Psoas muscle (tissue), 8 donors: ENCODE results near the gene KPNA1. TPM values are rescaled to one million over a fixed set of nuclear protein-coding genes. Genes with fewer than 3 reads are reported as not detected.

Source experiments
- ATAC-seq, 4 donors: fragments of 200-7000 bp; cut with Tn5 transposase; one replicate each; pipeline ENCODE4 v1.9.1; 2020; ENCODE audit warnings: moderate library complexity in 3 of 4, mild to moderate bottlenecking in 2 of 4
- DNase-seq, 2 donors: peaks; one replicate each; pipeline ENCODE4 v3.0.0-alpha.2; 2020
- H3K27ac ChIP-seq: fragments of 200-600 bp; one replicate; pipeline ENCODE4 v1.8.0; 2022
- H3K27me3 ChIP-seq, 3 donors: fragments of 200-600 bp in 1 of 3; one replicate each; pipeline versions ENCODE4 v1.6.1 to v1.8.0; 2013 to 2022; ENCODE audit warnings: low read length in 2 of 3, mild to moderate bottlenecking in 2 of 3, moderate library complexity in 1 of 3; ENCODE audit not compliant: insufficient read depth in 3 of 3
- H3K36me3 ChIP-seq, 2 donors: fragments of 200-600 bp in 1 of 2; one replicate each; pipeline versions ENCODE4 v1.6.1 to v1.8.0; 2013 to 2022; ENCODE audit warnings: low read depth in 1 of 2, mild to moderate bottlenecking in 1 of 2, moderate library complexity in 1 of 2; ENCODE audit not compliant: insufficient read depth in 1 of 2
- H3K4me1 ChIP-seq: fragments of 200-600 bp; one replicate; pipeline ENCODE4 v1.8.0; 2022
- H3K4me3 ChIP-seq: fragments of 200-600 bp; one replicate; pipeline ENCODE4 v1.8.0; 2022; ENCODE audit warnings: mild to moderate bottlenecking
- H3K9me3 ChIP-seq: fragments of 200-600 bp; one replicate; pipeline ENCODE4 v1.8.0; 2022
- WGBS, 3 donors: extraction: QIAGEN DNeasy Blood & Tissue Kit; methylation state at CpG; one replicate each; pipeline versions ENCODE4 v1.1.6 to v1.1.7; 2013; 5-methylcytosine and 5-hydroxymethylcytosine counted together
- intact Hi-C, 2 donors: fragments of 100-400 bp; cut with DNase I; formaldehyde crosslinking; loops; one replicate each; pipeline versions ENCODE4 v1.11.0 to v1.14.2; 2022
- polyA plus RNA-seq, 3 donors: library from polyadenylated mRNA; stranded (reverse); fragments of 200-250 nt; gene quantifications; one replicate each; pipeline ENCODE4 v1.2.3, GENCODE V29; 2013
- total RNA-seq, 4 donors: library from RNA; stranded (reverse); fragmentation: NEBNext Ultra II Directional in 2 of 4; extraction: Animal tissue kit (Norgen Biotek cat#: 25700) in 2 of 4; gene quantifications; one replicate each; pipeline versions ENCODE4 v1.2.1 to v1.2.4, GENCODE V29; 2021 to 2023
- TF ChIP-seq, protein P1 (sequence below): fragments of 200-600 bp; IDR thresholded peaks from one replicate; pipeline ENCODE4 v1.8.0; 2022; ENCODE audit warnings: antibody characterized with exemption
- donor health status: healthy with polysubstance abuse.
- donor health status: DM: no; HTN: no; CAD: no; lungs with moderate emphysema.
- donor health status: Bipolar disorder and iron deficiency.
- donor health status: healthy.
- donor health status: DM: yes; HTN: yes; CAD: no.
- donor health status: DM: no; HTN: no; CAD: no.
- donor health status: DM: no; HTN: no; CAD: no.
- donor health status: DM: yes; HTN: yes; CAD: no.

The KPNA1 gene
- total and polyA plus RNA-seq, 7 donors = 39.5 to 263 (median 180) TPM

- Histone ChIP-seq H3K27me3 (no peaks in the 10 kb centered on the region), H3K36me3 (peaks cover 0 to 19% of the 10 kb centered on the region in 2 donors), H3K4me1 (peaks cover 39% of the 10 kb centered on the region), H3K4me3 (no peak overlapping the region), H3K27ac (peak overlapping the region; percentile 38), H3K9me3 (no peaks in the 10 kb centered on the region)
- peak in 1 of 2 donors; percentile 17 for DNase-seq
- 90 to 94% (median 91%) methylated on average over 5 of the region's 5 CpGs for WGBS, 3 donors
- peak; percentile 23 to 69 (median 41) for ATAC-seq
- intact Hi-C loops = loop anchor here in 1 of 2 donors (5.0 kb wide), 1 partner anchor 1083 kb away; no protein-coding TSS in a partner anchor
- TF ChIP-seq, protein P1, sequence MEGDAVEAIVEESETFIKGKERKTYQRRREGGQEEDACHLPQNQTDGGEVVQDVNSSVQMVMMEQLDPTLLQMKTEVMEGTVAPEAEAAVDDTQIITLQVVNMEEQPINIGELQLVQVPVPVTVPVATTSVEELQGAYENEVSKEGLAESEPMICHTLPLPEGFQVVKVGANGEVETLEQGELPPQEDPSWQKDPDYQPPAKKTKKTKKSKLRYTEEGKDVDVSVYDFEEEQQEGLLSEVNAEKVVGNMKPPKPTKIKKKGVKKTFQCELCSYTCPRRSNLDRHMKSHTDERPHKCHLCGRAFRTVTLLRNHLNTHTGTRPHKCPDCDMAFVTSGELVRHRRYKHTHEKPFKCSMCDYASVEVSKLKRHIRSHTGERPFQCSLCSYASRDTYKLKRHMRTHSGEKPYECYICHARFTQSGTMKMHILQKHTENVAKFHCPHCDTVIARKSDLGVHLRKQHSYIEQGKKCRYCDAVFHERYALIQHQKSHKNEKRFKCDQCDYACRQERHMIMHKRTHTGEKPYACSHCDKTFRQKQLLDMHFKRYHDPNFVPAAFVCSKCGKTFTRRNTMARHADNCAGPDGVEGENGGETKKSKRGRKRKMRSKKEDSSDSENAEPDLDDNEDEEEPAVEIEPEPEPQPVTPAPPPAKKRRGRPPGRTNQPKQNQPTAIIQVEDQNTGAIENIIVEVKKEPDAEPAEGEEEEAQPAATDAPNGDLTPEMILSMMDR = no peak
These were observed 29.8 kb downstream of the KPNA1 start for GRCh38 chr3:122484985-122485384.

- TF ChIP-seq, protein P1 = no peak
- no peaks in the 10 kb centered on the region for H3K9me3 ChIP-seq
These were observed 33.3 kb downstream of the KPNA1 start for GRCh38 chr3:122481390-122481789.

DNA sequence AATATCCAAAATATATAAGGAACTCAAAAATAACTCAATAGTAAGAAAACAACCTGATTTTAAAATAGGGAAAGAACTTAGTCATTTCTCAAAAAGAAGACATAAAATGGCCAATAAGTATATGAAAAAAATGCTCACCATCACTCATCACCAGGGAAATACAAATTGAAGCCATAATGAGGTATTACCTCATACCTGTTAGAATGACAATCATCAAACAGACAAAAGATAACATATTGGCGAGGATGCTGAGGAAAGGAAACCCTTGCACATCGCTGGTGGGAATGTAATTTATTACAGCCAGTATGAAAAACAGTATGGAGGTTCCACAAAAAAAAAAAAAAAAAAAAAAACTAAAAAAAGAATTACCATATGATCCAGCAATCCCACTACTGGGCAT, 38.2 kb downstream of the KPNA1 start:
- Histone ChIP-seq H3K36me3 (no peaks in the 10 kb centered on the region), H3K27ac (no peak overlapping the region), H3K4me1 (peaks cover 13% of the 10 kb centered on the region), H3K9me3 (no peaks in the 10 kb centered on the region), H3K27me3 (no peaks in the 10 kb centered on the region), H3K4me3 (no peak overlapping the region)
- TF ChIP-seq, protein P1 = no peak
- ATAC-seq (no peak), DNase-seq (no peak)
- WGBS, 3 donors = 73 to 89% (median 88%) methylated on average over 2 of the region's 2 CpGs
- intact Hi-C loops = loop anchor here in 1 of 2 donors (5.0 kb wide), 1 partner anchor 39 kb away; no protein-coding TSS in a partner anchor

More at GRCh38 chr3:122481390-122481789, 33.3 kb downstream of the KPNA1 start:
- DNase-seq (no peak), ATAC-seq (no peak)
- Histone ChIP-seq H3K27me3 (no peaks in the 10 kb centered on the region), H3K4me3 (no peak overlapping the region), H3K27ac (no peak overlapping the region), H3K4me1 (peaks cover 39% of the 10 kb centered on the region), H3K36me3 (peaks cover 0 to 7% of the 10 kb centered on the region in 2 donors)
- intact Hi-C loops = loop anchor here in 1 of 2 donors (5.0 kb wide), 1 partner anchor 1079 kb away; no protein-coding TSS in a partner anchor
- 95 to 98% (median 98%) methylated on average over 3 of the region's 3 CpGs for whole genome bisulfite sequencing, 3 donors

DNA sequence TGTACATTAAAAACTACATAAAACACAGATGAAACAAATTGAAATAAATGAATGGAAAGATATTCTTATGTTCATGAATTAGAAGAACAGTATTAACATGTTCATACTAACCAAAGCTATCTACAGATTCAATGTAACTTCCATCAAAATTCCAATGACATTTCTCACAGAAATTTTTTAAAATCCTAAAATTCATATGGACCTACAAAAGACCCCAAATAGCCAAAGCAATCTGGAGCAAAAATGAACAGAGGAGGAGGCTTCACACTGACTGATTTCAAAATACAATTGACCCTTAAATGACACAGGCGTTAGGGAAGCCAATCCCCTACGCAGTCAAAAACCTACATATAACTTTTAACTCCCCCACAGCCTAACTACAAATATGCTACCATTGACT, 39.4 kb downstream of the KPNA1 start:
- Histone ChIP-seq H3K4me1 (peaks cover 13% of the 10 kb centered on the region), H3K9me3 (no peaks in the 10 kb centered on the region), H3K4me3 (no peak overlapping the region), H3K36me3 (no peaks in the 10 kb centered on the region), H3K27ac (no peak overlapping the region), H3K27me3 (no peaks in the 10 kb centered on the region)
- no peak for DNase-seq
- ATAC-seq = no peak
- intact Hi-C loops = loop anchor here in 1 of 2 donors (5.0 kb wide), 1 partner anchor 38 kb away; no protein-coding TSS in a partner anchor
- 88 to 94% (median 94%) methylated on average over 2 of the region's 2 CpGs for WGBS, 3 donors
- TF ChIP-seq, protein P1 = no peak

- 54 to 60% (median 59%) methylated on average over 1 of the region's 1 CpG for WGBS, 3 donors
- peaks cover 0 to 27% of the 10 kb centered on the region in 2 donors for H3K36me3 ChIP-seq
- H3K4me1 ChIP-seq = peaks cover 12% of the 10 kb centered on the region
- DNase-seq = no peak
- H3K27me3 ChIP-seq = no peaks in the 10 kb centered on the region
- intact Hi-C loops = no loop called here
- no peak overlapping the region for H3K4me3 ChIP-seq
- H3K27ac ChIP-seq = no peak overlapping the region
- no peaks in the 10 kb centered on the region for H3K9me3 ChIP-seq
- TF ChIP-seq, protein P1 = no peak
- no peak for ATAC-seq
These were observed 45.1 kb downstream of the KPNA1 start for GRCh38 chr3:122469659-122470058.
